ENCODE measurements around the gene CREB3L2. TPM values are rescaled to one million over a fixed set of nuclear protein-coding genes. Genes with fewer than 3 reads are reported as not detected.
A peak's percentile ranks its signal among the peaks of the same experiment; 100 is the strongest.

Gene CREB3L2
- total and polyA plus RNA-seq, 10 of the 15 experiments (the other 5 are each of a cell fraction or from before 2014, with no cell fraction given), result 6.4 to 67.1 (median 26.2) TPM

GRCh38 chr7:138008588-138009349 lies 6.9 kb upstream of the CREB3L2 start (continued):
- TF ChIP-seq, protein P1, sequence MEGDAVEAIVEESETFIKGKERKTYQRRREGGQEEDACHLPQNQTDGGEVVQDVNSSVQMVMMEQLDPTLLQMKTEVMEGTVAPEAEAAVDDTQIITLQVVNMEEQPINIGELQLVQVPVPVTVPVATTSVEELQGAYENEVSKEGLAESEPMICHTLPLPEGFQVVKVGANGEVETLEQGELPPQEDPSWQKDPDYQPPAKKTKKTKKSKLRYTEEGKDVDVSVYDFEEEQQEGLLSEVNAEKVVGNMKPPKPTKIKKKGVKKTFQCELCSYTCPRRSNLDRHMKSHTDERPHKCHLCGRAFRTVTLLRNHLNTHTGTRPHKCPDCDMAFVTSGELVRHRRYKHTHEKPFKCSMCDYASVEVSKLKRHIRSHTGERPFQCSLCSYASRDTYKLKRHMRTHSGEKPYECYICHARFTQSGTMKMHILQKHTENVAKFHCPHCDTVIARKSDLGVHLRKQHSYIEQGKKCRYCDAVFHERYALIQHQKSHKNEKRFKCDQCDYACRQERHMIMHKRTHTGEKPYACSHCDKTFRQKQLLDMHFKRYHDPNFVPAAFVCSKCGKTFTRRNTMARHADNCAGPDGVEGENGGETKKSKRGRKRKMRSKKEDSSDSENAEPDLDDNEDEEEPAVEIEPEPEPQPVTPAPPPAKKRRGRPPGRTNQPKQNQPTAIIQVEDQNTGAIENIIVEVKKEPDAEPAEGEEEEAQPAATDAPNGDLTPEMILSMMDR (IDR thresholded peaks at IDR 0.05 in 2 of 3, conservative IDR thresholded peaks at IDR 0.05 in 1 of 3; ENCODE audit: control insufficient read depth in 2 of 3, extremely low read depth in 1 of 3, insufficient read depth in 1 of 3, low read depth in 3 of 3, low read length in 3 of 3), result peak; percentile 80 to 84 (median 80)
- peak; percentile 57 for TF ChIP-seq SKIL (IDR thresholded peaks at IDR 0.05; ENCODE audit: low read depth, poor library complexity, severe bottlenecking)
- TF ChIP-seq FOXM1 (IDR thresholded peaks at IDR 0.05; ENCODE audit: low read depth, low read length), result peak; percentile 72; the same call in 1 of the 2 replicates
- 0 out of 2 replicates have a peak, but pooled peaks have one; percentile 9 for TF ChIP-seq NR2F1 (conservative IDR thresholded peaks at IDR 0.05)
- no peak for TF ChIP-seq CHD1 (IDR thresholded peaks at IDR 0.05; ENCODE audit: low read depth, low read length)

Measured in GM12878 (cell line).